ENCODE measurements around the gene ARFGEF3. TPM values are rescaled to one million over a fixed set of nuclear protein-coding genes. Genes with fewer than 3 reads are reported as not detected.

The ARFGEF3 gene
- total RNA-seq, 2 donors from 2014 or later = 3.6 to 8.0 TPM

- no peaks in the 10 kb centered on the region for H3K36me3 Mint-ChIP-seq (ENCODE audit: low read depth)
- no peak for ATAC-seq (replicated peaks)
- H3K4me1 Mint-ChIP-seq = no peaks in the 10 kb centered on the region
- peaks cover 17% of the 10 kb centered on the region for H3K27me3 Mint-ChIP-seq
- H3K4me3 Mint-ChIP-seq = no peak overlapping the region
- H3K9me3 Mint-ChIP-seq = peaks cover 4% of the 10 kb centered on the region
- H3K27ac Mint-ChIP-seq = no peak overlapping the region
Observed at GRCh38 chr6:138370631-138371451, 209.1 kb downstream of the ARFGEF3 start.

- Mint-ChIP-seq H3K27ac (no peak overlapping the region), H3K36me3 (ENCODE audit: low read depth) (no peaks in the 10 kb centered on the region), H3K4me1 (no peaks in the 10 kb centered on the region), H3K9me3 (peaks cover 4% of the 10 kb centered on the region), H3K27me3 (peaks cover 15% of the 10 kb centered on the region), H3K4me3 (no peak overlapping the region)
- no peak for ATAC-seq (replicated peaks)
Observed at GRCh38 chr6:138371452-138371711, 209.6 kb downstream of the ARFGEF3 start.

GRCh38 chr6:138371720-138372119 lies 210.0 kb downstream of the ARFGEF3 start:
- H3K36me3 Mint-ChIP-seq (ENCODE audit: low read depth) = no peaks in the 10 kb centered on the region
- H3K27me3 Mint-ChIP-seq = peaks cover 12% of the 10 kb centered on the region
- H3K27ac Mint-ChIP-seq = no peak overlapping the region
- H3K4me1 Mint-ChIP-seq = no peaks in the 10 kb centered on the region
- H3K9me3 Mint-ChIP-seq = peaks cover 4% of the 10 kb centered on the region
- no peak for ATAC-seq (replicated peaks)
- H3K4me3 Mint-ChIP-seq = no peak overlapping the region

GRCh38 chr6:138372711-138373463 lies 211.1 kb downstream of the ARFGEF3 start:
- no peak overlapping the region for H3K27ac Mint-ChIP-seq
- no peak overlapping the region for H3K4me3 Mint-ChIP-seq
- peaks cover 3% of the 10 kb centered on the region for H3K27me3 Mint-ChIP-seq
- no peaks in the 10 kb centered on the region for H3K36me3 Mint-ChIP-seq (ENCODE audit: low read depth)
- peak; percentile 28 for ATAC-seq (replicated peaks)
- H3K4me1 Mint-ChIP-seq = no peaks in the 10 kb centered on the region
- H3K9me3 Mint-ChIP-seq = no peaks in the 10 kb centered on the region

- Mint-ChIP-seq H3K9me3 (no peaks in the 10 kb centered on the region), H3K4me3 (no peak overlapping the region), H3K4me1 (no peaks in the 10 kb centered on the region), H3K27me3 (peaks cover 3% of the 10 kb centered on the region), H3K27ac (no peak overlapping the region), H3K36me3 (ENCODE audit: low read depth) (no peaks in the 10 kb centered on the region)
- ATAC-seq (replicated peaks) = no peak
Observed at GRCh38 chr6:138374230-138374629, 212.5 kb downstream of the ARFGEF3 start.

- Mint-ChIP-seq H3K4me3 (no peak overlapping the region), H3K9me3 (no peaks in the 10 kb centered on the region), H3K27ac (no peak overlapping the region), H3K36me3 (ENCODE audit: low read depth) (no peaks in the 10 kb centered on the region), H3K4me1 (no peaks in the 10 kb centered on the region), H3K27me3 (peaks cover 2% of the 10 kb centered on the region)
- ATAC-seq (replicated peaks) = no peak
Observed at GRCh38 chr6:138374815-138375214, 213.1 kb downstream of the ARFGEF3 start.

- Mint-ChIP-seq H3K27me3 (no peaks in the 10 kb centered on the region), H3K4me3 (no peak overlapping the region), H3K4me1 (no peaks in the 10 kb centered on the region), H3K9me3 (no peaks in the 10 kb centered on the region), H3K27ac (no peak overlapping the region), H3K36me3 (ENCODE audit: low read depth) (no peaks in the 10 kb centered on the region)
- no peak for ATAC-seq (replicated peaks)
Observed at GRCh38 chr6:138377042-138377441, 215.3 kb downstream of the ARFGEF3 start.

GRCh38 chr6:138377844-138378243 lies 216.1 kb downstream of the ARFGEF3 start, which contains the start of gene SMIM28:
TSS of gene SMIM28 (plus strand) at chr6:138377905. CDS start at chr6:138378073, 168 bp downstream.
- Mint-ChIP-seq H3K9me3 (no peaks in the 10 kb centered on the region), H3K27ac (no peak within 1 kb of the TSS), H3K4me3 (no peak within 1 kb of the TSS), H3K36me3 (ENCODE audit: low read depth) (no peaks in the 10 kb centered on the region), H3K4me1 (no peaks in the 10 kb centered on the region), H3K27me3 (no peaks in the 10 kb centered on the region)
- ATAC-seq (replicated peaks) = no peak

GRCh38 chr6:138378463-138378862 lies 216.7 kb downstream of the ARFGEF3 start:
- Mint-ChIP-seq H3K36me3 (ENCODE audit: low read depth) (no peaks in the 10 kb centered on the region), H3K4me1 (no peaks in the 10 kb centered on the region), H3K9me3 (no peaks in the 10 kb centered on the region), H3K27ac (no peak overlapping the region), H3K27me3 (peaks cover 3% of the 10 kb centered on the region), H3K4me3 (no peak overlapping the region)
- no peak for ATAC-seq (replicated peaks)

GRCh38 chr6:138382498-138383265 lies 220.9 kb downstream of the ARFGEF3 start:
- Mint-ChIP-seq H3K9me3 (no peaks in the 10 kb centered on the region), H3K4me1 (no peaks in the 10 kb centered on the region), H3K36me3 (ENCODE audit: low read depth) (no peaks in the 10 kb centered on the region), H3K4me3 (no peak overlapping the region), H3K27me3 (peaks cover 6% of the 10 kb centered on the region), H3K27ac (no peak overlapping the region)
- ATAC-seq (replicated peaks) = no peak

GRCh38 chr6:138383776-138384175 lies 222.0 kb downstream of the ARFGEF3 start:
- Mint-ChIP-seq H3K4me3 (no peak overlapping the region), H3K27me3 (peaks cover 10% of the 10 kb centered on the region), H3K36me3 (ENCODE audit: low read depth) (no peaks in the 10 kb centered on the region), H3K27ac (no peak overlapping the region), H3K4me1 (no peaks in the 10 kb centered on the region), H3K9me3 (no peaks in the 10 kb centered on the region)
- ATAC-seq (replicated peaks) = no peak

- H3K36me3 Mint-ChIP-seq (ENCODE audit: low read depth) = no peaks in the 10 kb centered on the region
- no peaks in the 10 kb centered on the region for H3K9me3 Mint-ChIP-seq
- H3K27ac Mint-ChIP-seq = no peak overlapping the region
- peaks cover 19% of the 10 kb centered on the region for H3K27me3 Mint-ChIP-seq
- no peak overlapping the region for H3K4me3 Mint-ChIP-seq
- ATAC-seq (replicated peaks) = no peak
- H3K4me1 Mint-ChIP-seq = no peaks in the 10 kb centered on the region
Observed at GRCh38 chr6:138386897-138387296, 225.2 kb downstream of the ARFGEF3 start.

GRCh38 chr6:138387577-138388368 lies 226.0 kb downstream of the ARFGEF3 start:
- Mint-ChIP-seq H3K27me3 (peaks cover 19% of the 10 kb centered on the region), H3K4me1 (no peaks in the 10 kb centered on the region), H3K9me3 (no peaks in the 10 kb centered on the region), H3K36me3 (ENCODE audit: low read depth) (no peaks in the 10 kb centered on the region), H3K4me3 (no peak overlapping the region), H3K27ac (no peak overlapping the region)
- ATAC-seq (replicated peaks) = no peak

- no peak overlapping the region for H3K27ac Mint-ChIP-seq
- no peak for ATAC-seq (replicated peaks)
Observed at GRCh38 chr6:138389551-138389950, 227.8 kb downstream of the ARFGEF3 start.

More at GRCh38 chr6:138389551-138389950, 227.8 kb downstream of the ARFGEF3 start:
- no peaks in the 10 kb centered on the region for H3K36me3 Mint-ChIP-seq (ENCODE audit: low read depth)
- H3K9me3 Mint-ChIP-seq = no peaks in the 10 kb centered on the region
- H3K4me1 Mint-ChIP-seq = no peaks in the 10 kb centered on the region
- peaks cover 18% of the 10 kb centered on the region for H3K27me3 Mint-ChIP-seq
- no peak overlapping the region for H3K4me3 Mint-ChIP-seq
